SH-SY5Y (cell line): ENCODE data around the gene RNF112.

Source experiments
- GATA2 ChIP-seq: IDR thresholded peaks from 2 replicates; pipeline ENCODE4 v1.6.1; 2011; ENCODE audit warnings: mild to moderate bottlenecking, low read depth, low read length
- GATA3 ChIP-seq: IDR thresholded peaks from 2 replicates; pipeline ENCODE4 v1.6.1; 2011; ENCODE audit warnings: low read depth, mild to moderate bottlenecking, low read length, moderate library complexity

- no peak for TF ChIP-seq GATA2
- TF ChIP-seq GATA3 = no peak
Observed at GRCh38 chr17:19371259-19372010, 39.6 kb upstream of the RNF112 start.
